Measurements from ENCODE around the gene CDA. TPM values are rescaled to one million over a fixed set of nuclear protein-coding genes. Genes with fewer than 3 reads are reported as not detected.

The CDA gene
- total RNA-seq, 1 donor: 3.0 TPM

GRCh38 chr1:20615946-20616846 lies 27.3 kb downstream of the CDA start:
- H3K4me3 ChIP-seq (ENCODE audit: low read depth, low read length): no peak overlapping the region
- peak; percentile 40 for DNase-seq (ENCODE audit: low read depth)
- TF ChIP-seq, protein P1, sequence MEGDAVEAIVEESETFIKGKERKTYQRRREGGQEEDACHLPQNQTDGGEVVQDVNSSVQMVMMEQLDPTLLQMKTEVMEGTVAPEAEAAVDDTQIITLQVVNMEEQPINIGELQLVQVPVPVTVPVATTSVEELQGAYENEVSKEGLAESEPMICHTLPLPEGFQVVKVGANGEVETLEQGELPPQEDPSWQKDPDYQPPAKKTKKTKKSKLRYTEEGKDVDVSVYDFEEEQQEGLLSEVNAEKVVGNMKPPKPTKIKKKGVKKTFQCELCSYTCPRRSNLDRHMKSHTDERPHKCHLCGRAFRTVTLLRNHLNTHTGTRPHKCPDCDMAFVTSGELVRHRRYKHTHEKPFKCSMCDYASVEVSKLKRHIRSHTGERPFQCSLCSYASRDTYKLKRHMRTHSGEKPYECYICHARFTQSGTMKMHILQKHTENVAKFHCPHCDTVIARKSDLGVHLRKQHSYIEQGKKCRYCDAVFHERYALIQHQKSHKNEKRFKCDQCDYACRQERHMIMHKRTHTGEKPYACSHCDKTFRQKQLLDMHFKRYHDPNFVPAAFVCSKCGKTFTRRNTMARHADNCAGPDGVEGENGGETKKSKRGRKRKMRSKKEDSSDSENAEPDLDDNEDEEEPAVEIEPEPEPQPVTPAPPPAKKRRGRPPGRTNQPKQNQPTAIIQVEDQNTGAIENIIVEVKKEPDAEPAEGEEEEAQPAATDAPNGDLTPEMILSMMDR (IDR thresholded peaks at IDR 0.05; ENCODE audit: insufficient read depth, low read depth, low read length): no peak

DNA sequence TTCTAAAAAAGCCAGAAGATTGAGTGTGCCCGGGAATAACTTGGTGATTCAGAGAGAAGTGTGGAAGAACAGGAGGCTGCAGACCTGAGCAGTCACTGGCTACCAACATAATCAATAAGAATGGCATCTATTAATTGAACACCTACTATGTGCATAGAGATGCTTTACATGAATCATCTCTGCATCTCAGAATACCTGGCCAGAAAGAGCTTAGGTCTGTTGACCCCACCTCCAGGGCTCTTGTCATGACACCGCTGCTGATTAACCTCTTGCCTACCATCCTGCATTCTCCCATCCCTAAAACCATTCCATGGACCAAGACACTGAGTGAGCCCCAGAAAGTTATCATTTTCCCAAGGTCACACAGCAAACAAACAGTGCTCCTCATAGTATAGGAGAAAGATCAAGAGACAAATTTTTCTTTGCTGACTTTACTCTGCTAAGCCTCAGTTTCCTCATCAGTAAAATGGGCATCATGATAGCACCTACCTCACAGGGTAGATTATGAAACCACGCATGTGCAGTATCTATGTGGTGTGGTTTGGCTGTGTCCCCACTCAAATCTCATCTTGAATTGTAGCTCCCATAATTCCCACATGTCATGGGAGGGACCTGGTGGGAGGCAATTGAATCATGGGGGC lies 28.1 kb downstream of the CDA start:
- no peak overlapping the region for H3K4me3 ChIP-seq (ENCODE audit: low read depth, low read length)
- TF ChIP-seq, protein P1 (IDR thresholded peaks at IDR 0.05; ENCODE audit: insufficient read depth, low read depth, low read length): no peak
- DNase-seq (ENCODE audit: low read depth): no peak

DNA sequence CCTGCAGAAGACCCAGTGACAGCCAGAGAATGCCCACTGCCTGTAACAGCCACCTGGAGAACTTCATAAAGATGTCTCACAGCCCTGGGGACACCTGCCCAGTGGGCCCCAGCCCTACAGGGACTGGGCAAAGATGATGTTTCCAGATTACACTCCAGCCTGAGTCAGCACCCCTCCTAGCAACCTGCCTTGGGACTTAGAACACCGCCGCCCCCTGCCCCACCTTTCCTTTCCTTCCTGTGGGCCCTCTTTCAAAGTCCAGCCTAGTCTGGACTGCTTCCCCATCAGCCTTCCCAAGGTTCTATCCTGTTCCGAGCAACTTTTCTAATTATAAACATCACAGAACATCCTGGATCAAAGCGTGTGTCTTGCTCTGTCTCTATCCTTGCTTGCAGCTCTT lies 29.7 kb downstream of the CDA start:
- no peak overlapping the region for H3K4me3 ChIP-seq (ENCODE audit: low read depth, low read length)
- TF ChIP-seq, protein P1 (IDR thresholded peaks at IDR 0.05; ENCODE audit: insufficient read depth, low read depth, low read length): no peak
- DNase-seq (ENCODE audit: low read depth): no peak

GRCh38 chr1:20619999-20620398 lies 31.1 kb downstream of the CDA start:
- H3K4me3 ChIP-seq (ENCODE audit: low read depth, low read length): no peak overlapping the region
- TF ChIP-seq, protein P1 (IDR thresholded peaks at IDR 0.05; ENCODE audit: insufficient read depth, low read depth, low read length): no peak
- DNase-seq (ENCODE audit: low read depth): no peak

GRCh38 chr1:20621012-20621411 lies 32.1 kb downstream of the CDA start:
- DNase-seq (ENCODE audit: low read depth): no peak
- TF ChIP-seq, protein P1 (IDR thresholded peaks at IDR 0.05; ENCODE audit: insufficient read depth, low read depth, low read length): no peak
- no peak overlapping the region for H3K4me3 ChIP-seq (ENCODE audit: low read depth, low read length)

GRCh38 chr1:20624709-20625108 lies 35.8 kb downstream of the CDA start:
- H3K4me3 ChIP-seq (ENCODE audit: low read depth, low read length): no peak overlapping the region
- DNase-seq (ENCODE audit: low read depth): no peak
- TF ChIP-seq, protein P1 (IDR thresholded peaks at IDR 0.05; ENCODE audit: insufficient read depth, low read depth, low read length): no peak
